Measurements from ENCODE around the gene TGFBR2.
A peak's percentile ranks its signal among the peaks of the same experiment; 100 is the strongest.

Gene TGFBR2

DNA sequence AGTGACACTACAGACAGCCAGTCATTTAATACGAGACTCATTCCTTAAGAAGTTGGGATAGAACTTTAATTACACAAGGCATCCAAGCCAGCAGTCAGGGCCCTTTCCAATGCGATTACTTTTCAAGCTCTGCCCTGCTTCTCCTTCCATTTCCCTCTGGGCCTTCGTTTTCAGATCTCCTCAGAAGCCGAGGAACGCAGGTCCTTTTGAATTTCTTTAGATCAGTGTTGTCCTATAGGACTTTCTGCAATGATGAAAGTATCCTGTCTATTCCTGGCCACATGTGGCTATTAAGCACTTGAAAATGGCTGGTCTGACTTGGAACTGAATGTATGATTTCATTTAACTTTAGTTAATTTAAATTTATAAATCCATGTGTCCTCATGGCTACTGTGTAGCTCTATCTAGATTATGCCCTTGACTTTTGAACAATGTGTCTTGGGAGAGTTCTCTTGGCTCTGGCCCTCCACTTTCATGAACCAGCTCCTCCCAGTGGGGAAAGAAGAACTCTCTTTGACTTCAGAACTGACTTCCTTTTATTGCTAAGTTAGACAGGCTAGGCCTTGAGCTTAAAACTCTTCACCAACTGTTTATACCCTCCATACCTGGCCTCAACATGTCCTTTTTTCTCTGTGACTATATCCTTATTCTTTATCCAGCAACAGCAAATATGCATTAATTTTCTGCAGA is 22.6 kb downstream of the TGFBR2 start:
- no peaks in the 10 kb centered on the region for H3K9me3 ChIP-seq (ENCODE audit: insufficient read depth, low read depth, low read length)
- peak overlapping the region; percentile 48 for H3K4me2 ChIP-seq (ENCODE audit: low read depth, low read length, poor library complexity, severe bottlenecking)
- peak overlapping the region; percentile 29 for H3K9ac ChIP-seq (ENCODE audit: low read depth, low read length, poor library complexity, severe bottlenecking)
- no peak overlapping the region for H3K4me3 ChIP-seq (ENCODE audit: low read length, poor library complexity, severe bottlenecking)
- peaks cover 50% of the 10 kb centered on the region for H3K36me3 ChIP-seq (ENCODE audit: insufficient read depth, low read length)
- 0 out of 2 replicates have a peak, but pooled peaks cover under 1% of the 10 kb centered on the region for H3F3A ChIP-seq (ENCODE audit: low read depth)
- H3K79me2 ChIP-seq (ENCODE audit: insufficient read depth, low read length): peaks cover 100% of the 10 kb centered on the region
- H3K9me2 ChIP-seq (replicated peaks; ENCODE audit: low read depth, low read length): no peaks in the 10 kb centered on the region
- H3K4me1 ChIP-seq (ENCODE audit: insufficient read depth, low read length, poor library complexity, severe bottlenecking): peaks cover 61% of the 10 kb centered on the region
- no peak for TF ChIP-seq EZH2phosphoT487 (IDR thresholded peaks at IDR 0.05; ENCODE audit: borderline replicate concordance)
- TF ChIP-seq, protein P1, sequence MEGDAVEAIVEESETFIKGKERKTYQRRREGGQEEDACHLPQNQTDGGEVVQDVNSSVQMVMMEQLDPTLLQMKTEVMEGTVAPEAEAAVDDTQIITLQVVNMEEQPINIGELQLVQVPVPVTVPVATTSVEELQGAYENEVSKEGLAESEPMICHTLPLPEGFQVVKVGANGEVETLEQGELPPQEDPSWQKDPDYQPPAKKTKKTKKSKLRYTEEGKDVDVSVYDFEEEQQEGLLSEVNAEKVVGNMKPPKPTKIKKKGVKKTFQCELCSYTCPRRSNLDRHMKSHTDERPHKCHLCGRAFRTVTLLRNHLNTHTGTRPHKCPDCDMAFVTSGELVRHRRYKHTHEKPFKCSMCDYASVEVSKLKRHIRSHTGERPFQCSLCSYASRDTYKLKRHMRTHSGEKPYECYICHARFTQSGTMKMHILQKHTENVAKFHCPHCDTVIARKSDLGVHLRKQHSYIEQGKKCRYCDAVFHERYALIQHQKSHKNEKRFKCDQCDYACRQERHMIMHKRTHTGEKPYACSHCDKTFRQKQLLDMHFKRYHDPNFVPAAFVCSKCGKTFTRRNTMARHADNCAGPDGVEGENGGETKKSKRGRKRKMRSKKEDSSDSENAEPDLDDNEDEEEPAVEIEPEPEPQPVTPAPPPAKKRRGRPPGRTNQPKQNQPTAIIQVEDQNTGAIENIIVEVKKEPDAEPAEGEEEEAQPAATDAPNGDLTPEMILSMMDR (conservative IDR thresholded peaks at IDR 0.05; ENCODE audit: low read length): peak; percentile 69
- H3K27me3 ChIP-seq (ENCODE audit: insufficient read depth, low read length, poor library complexity, severe bottlenecking): no peaks in the 10 kb centered on the region
- H4K20me1 ChIP-seq (ENCODE audit: insufficient read depth, low read length, poor library complexity, severe bottlenecking): peaks cover 46% of the 10 kb centered on the region
- H2AFZ ChIP-seq (ENCODE audit: low read length): no peak overlapping the region

DNA sequence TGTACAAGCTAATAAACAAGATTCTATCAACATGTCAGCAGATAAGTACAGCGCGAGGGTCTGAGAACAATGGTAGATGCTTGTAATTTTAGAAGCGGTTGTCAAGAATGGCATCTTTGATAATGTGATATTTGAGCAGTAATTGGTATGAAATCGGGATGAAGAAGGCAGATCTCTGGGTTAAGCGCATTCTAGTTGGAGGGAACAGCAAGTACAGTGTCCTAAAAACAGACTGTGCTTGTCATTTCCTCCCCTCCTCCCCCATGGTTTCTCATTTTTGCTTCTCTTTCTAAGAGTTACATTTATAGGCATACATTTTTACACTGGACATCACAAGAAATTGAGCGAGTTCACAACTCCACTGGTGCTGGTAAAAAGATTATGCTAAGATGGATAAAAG is 23.3 kb downstream of the TGFBR2 start:
- H3K79me2 ChIP-seq (ENCODE audit: insufficient read depth, low read length): peaks cover 100% of the 10 kb centered on the region
- peak overlapping the region; percentile 48 for H3K4me2 ChIP-seq (ENCODE audit: low read depth, low read length, poor library complexity, severe bottlenecking)
- H3K4me1 ChIP-seq (ENCODE audit: insufficient read depth, low read length, poor library complexity, severe bottlenecking): peaks cover 68% of the 10 kb centered on the region

DNA sequence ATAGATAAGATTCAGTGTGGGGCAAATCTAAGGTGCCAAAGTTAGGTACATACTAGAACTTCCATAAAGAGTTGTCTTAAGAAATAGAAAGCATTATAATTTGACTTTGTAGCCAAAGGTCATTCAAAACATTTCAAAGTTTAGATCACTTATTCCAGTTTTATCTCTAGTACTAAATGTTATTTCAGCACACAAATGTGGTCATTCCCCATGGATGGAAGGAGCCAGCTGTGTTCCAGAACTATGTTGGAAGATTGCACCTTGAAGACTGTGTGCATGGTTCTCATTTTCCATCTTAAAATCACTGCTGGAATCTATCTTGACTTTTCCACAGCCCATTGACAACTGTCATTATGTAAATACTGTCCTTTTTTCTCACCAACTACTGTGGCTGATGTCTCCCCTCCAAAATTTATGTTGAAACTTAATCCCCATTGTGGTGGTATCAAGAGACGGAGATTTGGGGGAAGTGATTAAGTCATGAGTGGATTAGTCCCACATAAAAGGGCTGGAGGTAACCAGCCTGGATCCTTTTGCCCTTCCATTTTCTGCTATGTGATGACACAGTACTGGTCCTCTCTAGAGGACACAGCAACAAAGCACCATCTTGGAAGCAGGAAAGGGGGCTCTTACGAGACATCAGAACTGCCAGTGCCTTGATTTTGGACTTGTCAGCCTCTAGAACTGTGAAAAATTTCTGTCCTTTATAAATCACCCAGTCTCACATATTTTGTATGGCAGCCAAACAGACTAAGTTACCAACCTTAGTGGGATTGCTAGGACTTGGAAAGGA is 24.0 kb downstream of the TGFBR2 start:
- peaks cover 41% of the 10 kb centered on the region for H3K36me3 ChIP-seq (ENCODE audit: insufficient read depth, low read length)
- peaks cover 75% of the 10 kb centered on the region for H3K4me1 ChIP-seq (ENCODE audit: insufficient read depth, low read length, poor library complexity, severe bottlenecking)
- no peak for TF ChIP-seq EZH2phosphoT487 (IDR thresholded peaks at IDR 0.05; ENCODE audit: borderline replicate concordance)
- TF ChIP-seq, protein P1 (conservative IDR thresholded peaks at IDR 0.05; ENCODE audit: low read length): no peak
- H2AFZ ChIP-seq (ENCODE audit: low read length): no peak overlapping the region
- H3K4me2 ChIP-seq (ENCODE audit: low read depth, low read length, poor library complexity, severe bottlenecking): peak overlapping the region; percentile 48
- no peaks in the 10 kb centered on the region for H3K9me2 ChIP-seq (replicated peaks; ENCODE audit: low read depth, low read length)
- peaks cover 49% of the 10 kb centered on the region for H4K20me1 ChIP-seq (ENCODE audit: insufficient read depth, low read length, poor library complexity, severe bottlenecking)
- no peak overlapping the region for H3K4me3 ChIP-seq (ENCODE audit: low read length, poor library complexity, severe bottlenecking)
- peaks cover 7% of the 10 kb centered on the region; the same call in 1 of the 2 replicates for H3F3A ChIP-seq (ENCODE audit: low read depth)
- no peak overlapping the region for H3K9ac ChIP-seq (ENCODE audit: low read depth, low read length, poor library complexity, severe bottlenecking)
- H3K27me3 ChIP-seq (ENCODE audit: insufficient read depth, low read length, poor library complexity, severe bottlenecking): no peaks in the 10 kb centered on the region
- no peaks in the 10 kb centered on the region for H3K9me3 ChIP-seq (ENCODE audit: insufficient read depth, low read depth, low read length)
- peaks cover 100% of the 10 kb centered on the region for H3K79me2 ChIP-seq (ENCODE audit: insufficient read depth, low read length)

More for the DNA sequence above, 23.3 kb downstream of the TGFBR2 start:
- peaks cover 47% of the 10 kb centered on the region for H3K36me3 ChIP-seq (ENCODE audit: insufficient read depth, low read length)
- peak overlapping the region; percentile 29 for H3K9ac ChIP-seq (ENCODE audit: low read depth, low read length, poor library complexity, severe bottlenecking)
- H3F3A ChIP-seq (ENCODE audit: low read depth): peaks cover 7% of the 10 kb centered on the region; the same call in 1 of the 2 replicates
- H3K9me3 ChIP-seq (ENCODE audit: insufficient read depth, low read depth, low read length): no peaks in the 10 kb centered on the region
- H3K9me2 ChIP-seq (replicated peaks; ENCODE audit: low read depth, low read length): no peaks in the 10 kb centered on the region
- H4K20me1 ChIP-seq (ENCODE audit: insufficient read depth, low read length, poor library complexity, severe bottlenecking): peaks cover 50% of the 10 kb centered on the region
- H3K4me3 ChIP-seq (ENCODE audit: low read length, poor library complexity, severe bottlenecking): no peak overlapping the region
- no peaks in the 10 kb centered on the region for H3K27me3 ChIP-seq (ENCODE audit: insufficient read depth, low read length, poor library complexity, severe bottlenecking)
- H2AFZ ChIP-seq (ENCODE audit: low read length): no peak overlapping the region
- no peak for TF ChIP-seq EZH2phosphoT487 (IDR thresholded peaks at IDR 0.05; ENCODE audit: borderline replicate concordance)
- TF ChIP-seq, protein P1 (conservative IDR thresholded peaks at IDR 0.05; ENCODE audit: low read length): no peak
